SK-N-MC (cell line): Measurements from ENCODE around the gene RIMKLB.

Experiments
- EZH2 ChIP-seq: fragments of 200-600 bp; sonication (generic); IDR thresholded peaks from one replicate; pipeline ENCODE4 v1.6.1; 2017; ENCODE audit warnings: antibody characterized with exemption
- FOXP2 ChIP-seq: optimal IDR thresholded peaks from 2 replicates; pipeline ENCODE3; 2011; ENCODE audit warnings: mild to moderate bottlenecking, moderate library complexity; ENCODE audit not compliant: insufficient read depth; ENCODE audit errors: extremely low read length, control extremely low read depth
- POLR2AphosphoS5 ChIP-seq: IDR thresholded peaks from 2 replicates; pipeline ENCODE4 v1.6.1; 2012; ENCODE audit warnings: mild to moderate bottlenecking, low read depth, low read length, borderline replicate concordance

DNA sequence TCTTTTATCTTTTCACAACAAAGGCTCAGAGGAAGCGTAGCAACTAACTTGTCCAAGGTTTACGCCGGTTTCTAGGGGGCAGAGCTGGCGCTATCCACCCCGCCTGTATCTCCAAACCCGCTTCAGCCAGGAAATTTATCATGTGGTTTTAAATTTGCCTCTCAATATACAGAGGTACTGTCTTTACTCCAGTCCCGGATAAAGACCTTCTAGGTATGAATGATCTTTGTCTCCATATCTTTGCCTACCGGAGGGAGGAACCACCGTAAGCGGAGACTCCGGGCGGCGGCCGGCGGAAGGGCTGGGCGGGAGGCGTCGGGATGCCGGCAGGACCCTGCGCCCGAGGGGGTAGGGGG lies 693 bp upstream of the RIMKLB start:
- no peak for TF ChIP-seq EZH2
- no peak; the same call in 1 of the 2 replicates for TF ChIP-seq POLR2AphosphoS5
- no peak for TF ChIP-seq FOXP2
